ENCODE measurements around the gene COG8. TPM values are rescaled to one million over a fixed set of nuclear protein-coding genes. Genes with fewer than 3 reads are reported as not detected.

The COG8 gene
- total RNA-seq, 4 donors from 2014 or later = 41.2 to 56.5 (median 52.1) TPM

- no peak for DNase-seq
- TF ChIP-seq POLR2A (IDR thresholded peaks at IDR 0.05) (no peak), CTCF (IDR thresholded peaks at IDR 0.05 in 4 of 5, conservative IDR thresholded peaks at IDR 0.05 in 1 of 5) (no peak)
- no peak overlapping the region for H3K27ac ChIP-seq
- peaks cover 0 to 54% of the 10 kb centered on the region in 2 donors for H3K36me3 ChIP-seq
- intact Hi-C loops (cut with DNase I; ENCODE audit: low total_unique reads) (no loop called here), in situ Hi-C loops (cut with MboI; ENCODE audit: low sequenced_read_pairs in 4 of 4) (loop anchor here in 1 of 4 donors (25.0 kb wide), 1 partner anchor 381 kb away; the partner anchor contains the start of genes NOB1 and WWP2)
- H3K27me3 ChIP-seq = no peaks in the 10 kb centered on the region
- H3K4me1 ChIP-seq = peaks cover 8 to 10% of the 10 kb centered on the region in 2 donors
- no peak overlapping the region for H3K4me3 ChIP-seq
- H3K9me3 ChIP-seq = no peaks in the 10 kb centered on the region
- no peak for ATAC-seq
These were observed 41.9 kb upstream of the COG8 start for GRCh38 chr16:69381231-69381630.

GRCh38 chr16:69378760-69379159, 39.4 kb upstream of the COG8 start:
- H3K36me3 ChIP-seq = peaks cover 0 to 46% of the 10 kb centered on the region in 2 donors
- no peaks in the 10 kb centered on the region for H3K4me1 ChIP-seq
- TF ChIP-seq POLR2A (IDR thresholded peaks at IDR 0.05) (no peak), CTCF (IDR thresholded peaks at IDR 0.05 in 4 of 5, conservative IDR thresholded peaks at IDR 0.05 in 1 of 5) (no peak)
- H3K9me3 ChIP-seq = no peaks in the 10 kb centered on the region
- no peaks in the 10 kb centered on the region for H3K27me3 ChIP-seq
- H3K4me3 ChIP-seq = no peak overlapping the region
- in situ Hi-C loops (cut with MboI; ENCODE audit: low sequenced_read_pairs in 4 of 4) (loop anchor here in 1 of 4 donors (25.0 kb wide), 1 partner anchor 384 kb away; the partner anchor contains the start of genes NOB1 and WWP2), intact Hi-C loops (cut with DNase I; ENCODE audit: low total_unique reads) (no loop called here)
- ATAC-seq (no peak), DNase-seq (no peak)
- no peak overlapping the region for H3K27ac ChIP-seq

- no peak overlapping the region for H3K27ac ChIP-seq
- H3K4me3 ChIP-seq = no peak overlapping the region
- DNase-seq (no peak), ATAC-seq (no peak)
- no peaks in the 10 kb centered on the region for H3K9me3 ChIP-seq
- intact Hi-C loops (cut with DNase I; ENCODE audit: low total_unique reads) = no loop called here
- H3K36me3 ChIP-seq = peaks cover 0 to 40% of the 10 kb centered on the region in 2 donors
- H3K4me1 ChIP-seq = no peaks in the 10 kb centered on the region
- in situ Hi-C loops (cut with MboI; ENCODE audit: low sequenced_read_pairs in 4 of 4) = loop anchor here in 1 of 4 donors (25.0 kb wide), 1 partner anchor 384 kb away; the partner anchor contains the start of genes NOB1 and WWP2
- TF ChIP-seq POLR2A (IDR thresholded peaks at IDR 0.05) (no peak), CTCF (IDR thresholded peaks at IDR 0.05 in 4 of 5, conservative IDR thresholded peaks at IDR 0.05 in 1 of 5) (no peak)
- no peaks in the 10 kb centered on the region for H3K27me3 ChIP-seq
These were observed 38.7 kb upstream of the COG8 start for GRCh38 chr16:69378036-69378435.

- H3K27ac ChIP-seq = no peak overlapping the region
- DNase-seq = no peak
- intact Hi-C loops (cut with DNase I; ENCODE audit: low total_unique reads) (no loop called here), in situ Hi-C loops (cut with MboI; ENCODE audit: low sequenced_read_pairs in 4 of 4) (loop anchor here in 1 of 4 donors (25.0 kb wide), 1 partner anchor 386 kb away; the partner anchor contains the start of genes NOB1 and WWP2)
- TF ChIP-seq POLR2A (IDR thresholded peaks at IDR 0.05) (no peak), CTCF (IDR thresholded peaks at IDR 0.05 in 4 of 5, conservative IDR thresholded peaks at IDR 0.05 in 1 of 5) (no peak)
- no peak overlapping the region for H3K4me3 ChIP-seq
- no peaks in the 10 kb centered on the region for H3K27me3 ChIP-seq
- peaks cover 0 to 29% of the 10 kb centered on the region in 2 donors for H3K36me3 ChIP-seq
- H3K9me3 ChIP-seq = no peaks in the 10 kb centered on the region
- no peaks in the 10 kb centered on the region for H3K4me1 ChIP-seq
- ATAC-seq = no peak
These were observed 37.2 kb upstream of the COG8 start for GRCh38 chr16:69376393-69377059.

All from gastrocnemius medialis (tissue), 4 donors.